Activated CD4-positive, alpha-beta T cell treated with anti-CD3 and anti-CD28 coated beads for 36 hours (primary cell): Measurements from ENCODE around the gene HIRIP3. TPM values are rescaled to one million over a fixed set of nuclear protein-coding genes. Genes with fewer than 3 reads are reported as not detected.
"Not testable (repeated sequence)": the region's sequence is repeated elsewhere in the genome, so short reads cannot be mapped to it uniquely, and the experiment has no call there.

Experiments used
- ATAC-seq: fragments of 200-7000 bp; cut with Tn5 transposase; one replicate; pipeline ENCODE4 v1.10.0; 2021; ENCODE audit warnings: mild to moderate bottlenecking, moderate library complexity
- CTCF ChIA-PET: fragments of 350-600 bp; sonication (Branson Sonifier 250); formaldehyde crosslinking; loops from one replicate; lab custom pipeline; 2021; ENCODE audit warnings: antibody characterized with exemption; lab: Charles Lee
- POLR2A ChIA-PET: fragments of 350-600 bp; sonication (Branson Sonifier 250); formaldehyde crosslinking; loops from one replicate; lab custom pipeline; 2021; ENCODE audit warnings: antibody characterized with exemption, inconsistent platforms; lab: Charles Lee
- DNase-seq: peaks from one replicate; pipeline ENCODE4 v3.0.0-alpha.2; 2020
- H3K27ac Mint-ChIP-seq: one replicate; pipeline ENCODE4 v1.8.0; 2021; ENCODE audit warnings: mixed read lengths
- H3K27me3 Mint-ChIP-seq: one replicate; pipeline ENCODE4 v1.8.0; 2021; ENCODE audit warnings: mixed read lengths
- H3K36me3 Mint-ChIP-seq: one replicate; pipeline ENCODE4 v1.8.0; 2021; ENCODE audit warnings: low read depth, mixed read lengths
- H3K4me1 Mint-ChIP-seq: one replicate; pipeline ENCODE4 v1.8.0; 2021; ENCODE audit warnings: mixed read lengths
- H3K4me3 Mint-ChIP-seq: one replicate; pipeline ENCODE4 v1.8.0; 2021; ENCODE audit warnings: mild to moderate bottlenecking, moderate library complexity, mixed read lengths
- H3K9me3 Mint-ChIP-seq: one replicate; pipeline ENCODE4 v1.8.0; 2021; ENCODE audit warnings: low read depth, mixed read lengths
- intact Hi-C, 2 experiments: fragments of 100-400 bp; cut with DNase I in 1 of 2; cut with micrococcal nuclease in 1 of 2; formaldehyde crosslinking; loops; one replicate each; pipeline versions ENCODE4 v1.14.2 to v1.15.1; 2022 to 2024; cut with DNase I, micrococcal nuclease
- total RNA-seq, 2 experiments: library from RNA; stranded (reverse); gene quantifications; one replicate each; pipeline ENCODE4 v1.2.3, GENCODE V29; 2021

The HIRIP3 gene
- total RNA-seq, 2 experiments from 2014 or later: 25.1 to 36.8 TPM

- Mint-ChIP-seq H3K27ac (no peak overlapping the region), H3K27me3 (no peaks in the 10 kb centered on the region), H3K4me1 (peaks cover 7% of the 10 kb centered on the region), H3K36me3 (no peaks in the 10 kb centered on the region), H3K9me3 (no peaks in the 10 kb centered on the region), H3K4me3 (no peak overlapping the region)
- ChIA-PET POLR2A (no interaction called here), CTCF (interaction anchor here (0.8 kb wide), 1 partner anchor 14 kb away, joined by 3 read pairs; no protein-coding TSS in a partner anchor)
- no peak for DNase-seq
- intact Hi-C loops: no loop called here
- ATAC-seq: no peak
Observed at GRCh38 chr16:30017277-30017656, 21.9 kb upstream of the HIRIP3 start.

GRCh38 chr16:30016555-30017276 is 21.3 kb upstream of the HIRIP3 start:
- Mint-ChIP-seq H3K9me3 (no peaks in the 10 kb centered on the region), H3K27me3 (peaks cover 5% of the 10 kb centered on the region), H3K4me3 (no peak overlapping the region), H3K4me1 (peaks cover 11% of the 10 kb centered on the region), H3K36me3 (no peaks in the 10 kb centered on the region), H3K27ac (no peak overlapping the region)
- ATAC-seq (no peak), DNase-seq (no peak)
- ChIA-PET POLR2A (no interaction called here), CTCF (interaction anchor here (0.8 kb wide), 1 partner anchor 15 kb away, joined by 3 read pairs; no protein-coding TSS in a partner anchor)
- intact Hi-C loops: no loop called here

- H3K4me3 Mint-ChIP-seq, DNase-seq, H3K36me3 Mint-ChIP-seq, ATAC-seq, H3K9me3 Mint-ChIP-seq, H3K4me1 Mint-ChIP-seq, H3K27ac Mint-ChIP-seq, H3K27me3 Mint-ChIP-seq, intact Hi-C loops: not testable (repeated sequence)
- ChIA-PET CTCF (interaction anchor here (1.0 kb wide), 1 partner anchor 19 kb away, joined by 3 read pairs; no protein-coding TSS in a partner anchor), POLR2A (interaction anchor here (0.6 to 0.7 kb wide), 2 partner anchors 39 to 284 kb away, joined by 3 to 4 read pairs; no protein-coding TSS in a partner anchor)
Observed at GRCh38 chr16:30015450-30015849, 20.0 kb upstream of the HIRIP3 start.

GRCh38 chr16:30012598-30012997 is 17.2 kb upstream of the HIRIP3 start:
- ChIA-PET CTCF (interaction anchor here (0.6 to 0.7 kb wide), 3 partner anchors 10 to 267 kb away, joined by 3 to 4 read pairs (median 3); no protein-coding TSS in a partner anchor), POLR2A (interaction anchor here (0.6 kb wide), 1 partner anchor 186 kb away, joined by 5 read pairs; no protein-coding TSS in a partner anchor)
- DNase-seq, H3K27ac Mint-ChIP-seq, H3K9me3 Mint-ChIP-seq, ATAC-seq, H3K36me3 Mint-ChIP-seq, intact Hi-C loops, H3K4me1 Mint-ChIP-seq, H3K4me3 Mint-ChIP-seq: not testable (repeated sequence)
- peaks cover 18% of the 10 kb centered on the region for H3K27me3 Mint-ChIP-seq

- ATAC-seq (no peak), DNase-seq (no peak)
- Mint-ChIP-seq H3K4me3 (peak overlapping the region; percentile 61), H3K4me1 (peaks cover 9% of the 10 kb centered on the region), H3K27me3 (peaks cover 18% of the 10 kb centered on the region), H3K36me3 (no peaks in the 10 kb centered on the region), H3K27ac (peak overlapping the region; percentile 51), H3K9me3 (no peaks in the 10 kb centered on the region)
- ChIA-PET CTCF (no interaction called here), POLR2A (no interaction called here)
- intact Hi-C loops: no loop called here
Observed at GRCh38 chr16:30011714-30012504, 16.5 kb upstream of the HIRIP3 start.

GRCh38 chr16:30010844-30011713 is 15.7 kb upstream of the HIRIP3 start, which contains the start of gene DOC2A:
Gene DOC2A, minus strand, starts transcription at chr16:30011027. Its CDS starts 805 bp downstream, at chr16:30010222.
- H3K36me3 Mint-ChIP-seq: no peaks in the 10 kb centered on the region
- CTCF ChIA-PET: no interaction called here
- peak within 1 kb of the TSS; percentile 61 for H3K4me3 Mint-ChIP-seq
- H3K27me3 Mint-ChIP-seq: peaks cover 18% of the 10 kb centered on the region
- POLR2A ChIA-PET: no interaction called here
- H3K4me1 Mint-ChIP-seq: peaks cover 9% of the 10 kb centered on the region
- H3K27ac Mint-ChIP-seq: no peak within 1 kb of the TSS
- DNase-seq (peak; percentile 64), ATAC-seq (peak; percentile 74)
- no peaks in the 10 kb centered on the region for H3K9me3 Mint-ChIP-seq
- intact Hi-C loops: no loop called here

- ChIA-PET CTCF (interaction anchor here (0.8 kb wide), 1 partner anchor 110 kb away, joined by 3 read pairs; no protein-coding TSS in a partner anchor), POLR2A (no interaction called here)
- Mint-ChIP-seq H3K4me3 (peak overlapping the region; percentile 61), H3K9me3 (no peaks in the 10 kb centered on the region), H3K4me1 (peaks cover 9% of the 10 kb centered on the region), H3K27ac (no peak overlapping the region), H3K27me3 (peaks cover 18% of the 10 kb centered on the region), H3K36me3 (no peaks in the 10 kb centered on the region)
- DNase-seq: no peak
- ATAC-seq: peak; percentile 20
- intact Hi-C loops: no loop called here
Observed at GRCh38 chr16:30009990-30010843, 14.8 kb upstream of the HIRIP3 start.

- Mint-ChIP-seq H3K9me3 (no peaks in the 10 kb centered on the region), H3K36me3 (no peaks in the 10 kb centered on the region), H3K27ac (no peak overlapping the region), H3K4me3 (no peak overlapping the region), H3K4me1 (peaks cover 9% of the 10 kb centered on the region), H3K27me3 (peaks cover 18% of the 10 kb centered on the region)
- no peak for DNase-seq
- ChIA-PET CTCF (interaction anchor here (0.8 kb wide), 1 partner anchor 109 kb away, joined by 3 read pairs; no protein-coding TSS in a partner anchor), POLR2A (no interaction called here)
- ATAC-seq: no peak
- intact Hi-C loops: no loop called here
Observed at GRCh38 chr16:30009085-30009862, 13.9 kb upstream of the HIRIP3 start.

- peaks cover 2% of the 10 kb centered on the region for H3K36me3 Mint-ChIP-seq
- peaks cover 18% of the 10 kb centered on the region for H3K27me3 Mint-ChIP-seq
- POLR2A ChIA-PET: no interaction called here
- intact Hi-C loops: no loop called here
- peaks cover 11% of the 10 kb centered on the region for H3K4me1 Mint-ChIP-seq
- DNase-seq (no peak), ATAC-seq (no peak)
- H3K4me3 Mint-ChIP-seq: no peak overlapping the region
- CTCF ChIA-PET: interaction anchor here (0.6 kb wide), 1 partner anchor 64 kb away, joined by 3 read pairs; no protein-coding TSS in a partner anchor
- H3K27ac Mint-ChIP-seq: no peak overlapping the region
- no peaks in the 10 kb centered on the region for H3K9me3 Mint-ChIP-seq
Observed at GRCh38 chr16:30007378-30007895, 12.0 kb upstream of the HIRIP3 start.
